ENCODE data around the gene DST. TPM values are rescaled to one million over a fixed set of nuclear protein-coding genes. Genes with fewer than 3 reads are reported as not detected.

Gene DST
- total RNA-seq, result 492 and 511 TPM in 2 replicates

DNA sequence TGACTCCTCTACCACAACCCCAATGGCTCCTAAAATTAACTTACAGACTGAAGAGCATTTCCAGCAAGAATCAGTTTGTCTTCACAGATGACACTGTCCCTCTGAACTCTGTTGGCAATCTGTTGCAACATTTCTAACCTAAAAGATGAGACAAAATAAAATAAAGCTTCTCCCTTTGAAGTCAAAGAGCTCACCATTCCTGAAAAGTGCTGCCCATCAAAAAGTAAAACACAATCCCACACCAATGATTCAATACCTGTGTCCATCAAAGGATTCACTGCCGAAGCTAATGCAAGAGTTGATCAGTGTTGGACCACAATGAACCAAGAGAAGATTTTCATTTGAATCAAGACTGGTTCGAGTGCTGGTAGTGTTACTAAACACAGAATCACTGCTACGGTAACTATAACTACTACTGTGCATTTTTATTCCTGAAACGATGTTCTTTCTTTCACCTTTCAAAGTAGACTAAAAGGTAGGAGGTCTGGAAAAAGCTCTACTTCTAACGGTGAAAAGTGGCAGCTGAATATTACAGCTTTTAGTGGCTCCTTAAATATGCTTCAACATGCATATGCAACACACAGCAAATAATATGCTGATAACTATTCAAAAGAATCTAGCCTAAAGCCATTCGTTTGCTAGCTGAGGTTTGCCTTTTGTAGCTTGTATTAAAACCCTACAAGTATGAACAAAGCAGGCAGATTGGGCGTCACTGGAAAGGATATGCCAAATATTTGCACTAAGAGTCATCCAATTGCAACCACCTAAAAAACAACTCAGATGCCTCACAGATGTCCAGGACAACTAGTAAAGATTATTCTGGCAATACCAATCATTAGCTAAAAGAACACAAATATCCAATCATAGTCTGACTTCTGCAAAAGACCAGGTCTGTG is at the start of gene DST:
Gene DST (minus strand): TSS at position 524 of the 896 bp plus-strand sequence.

